ENCODE data around the gene IDI1. TPM values are rescaled to one million over a fixed set of nuclear protein-coding genes. Genes with fewer than 3 reads are reported as not detected.

IDI1 gene
- total RNA-seq, 1 experiment from 2014 or later, result 47.2 TPM

- no peak for TF ChIP-seq FOXJ3 (CRISPR knock-in tag; IDR thresholded peaks at IDR 0.05; ENCODE audit: borderline replicate concordance)
- TF ChIP-seq ATF6 (CRISPR knock-in tag; IDR thresholded peaks at IDR 0.05), result no peak
- TF ChIP-seq ZNF138 (CRISPR knock-in tag; conservative IDR thresholded peaks at IDR 0.05), result no peak
- TF ChIP-seq E2F5 (CRISPR knock-in tag; IDR thresholded peaks at IDR 0.05), result no peak
These were observed 13.7 kb downstream of the IDI1 start (continued) for GRCh38 chr10:1035201-1035600.

- no peaks in the 10 kb centered on the region for H3K36me3 Mint-ChIP-seq
- no peak for ATAC-seq
These were observed 14.2 kb downstream of the IDI1 start for GRCh38 chr10:1034758-1035157.

More at GRCh38 chr10:1034758-1035157, 14.2 kb downstream of the IDI1 start:
- CTCF ChIA-PET, result interaction anchor here (1.7 kb wide), 1 partner anchor 14 kb away, joined by 7 read pairs; the partner anchor contains the start of gene IDI1
- POLR2A ChIA-PET, result interaction anchor here (2.9 kb wide), 1 partner anchor 14 kb away, joined by 10 read pairs; the partner anchor contains the start of gene IDI1
- no peak overlapping the region for H3K27ac Mint-ChIP-seq
- TF ChIP-seq PRRX2 (CRISPR knock-in tag; IDR thresholded peaks at IDR 0.05) (no peak), STAT6 (CRISPR knock-in tag; conservative IDR thresholded peaks at IDR 0.05; ENCODE audit: low read depth) (no peak), ZNF423 (CRISPR knock-in tag; IDR thresholded peaks at IDR 0.05) (no peak), ZNF281 (CRISPR knock-in tag; IDR thresholded peaks at IDR 0.05) (no peak), TEAD4 (CRISPR knock-in tag; IDR thresholded peaks at IDR 0.05) (no peak), FOXJ3 (CRISPR knock-in tag; IDR thresholded peaks at IDR 0.05; ENCODE audit: borderline replicate concordance) (no peak), HMGA2 (CRISPR knock-in tag; IDR thresholded peaks at IDR 0.05) (no peak), NFATC4 (CRISPR knock-in tag; IDR thresholded peaks at IDR 0.05) (no peak), ATF3 (CRISPR knock-in tag; conservative IDR thresholded peaks at IDR 0.05) (no peak), ERG (CRISPR knock-in tag; IDR thresholded peaks at IDR 0.05) (no peak), NR2C2 (CRISPR knock-in tag; IDR thresholded peaks at IDR 0.05) (no peak), ZBTB21 (CRISPR knock-in tag; IDR thresholded peaks at IDR 0.05; ENCODE audit: borderline replicate concordance) (no peak)
- no peak overlapping the region for H3K4me3 Mint-ChIP-seq
- H3K9me3 Mint-ChIP-seq, result no peaks in the 10 kb centered on the region
- DNase-seq (ENCODE audit: low spot score), result no peak
- no peaks in the 10 kb centered on the region for H3K27me3 Mint-ChIP-seq (ENCODE audit: low read depth)
- 0 out of 2 replicates have a peak, but pooled peaks cover 7% of the 10 kb centered on the region for H3K4me1 Mint-ChIP-seq
